Subcutaneous adipose tissue (tissue), 4 donors: ENCODE results near the gene GTF2F1. TPM values are rescaled to one million over a fixed set of nuclear protein-coding genes. Genes with fewer than 3 reads are reported as not detected.

Experiments used
- total RNA-seq, 4 donors: library from RNA; depleted of rRNA; stranded (reverse); fragments of >200 nt; gene quantifications; one replicate each; pipeline ENCODE4 v1.1.0, GENCODE V29; 2016
- TF ChIP-seq, protein P1 (sequence below): fragments of 450-650 bp; IDR thresholded peaks from one replicate; pipeline ENCODE4 v1.5.1; 2016; ENCODE audit warnings: low read depth, mild to moderate bottlenecking, control low read depth, antibody characterized with exemption, moderate library complexity

Gene GTF2F1, protein sequence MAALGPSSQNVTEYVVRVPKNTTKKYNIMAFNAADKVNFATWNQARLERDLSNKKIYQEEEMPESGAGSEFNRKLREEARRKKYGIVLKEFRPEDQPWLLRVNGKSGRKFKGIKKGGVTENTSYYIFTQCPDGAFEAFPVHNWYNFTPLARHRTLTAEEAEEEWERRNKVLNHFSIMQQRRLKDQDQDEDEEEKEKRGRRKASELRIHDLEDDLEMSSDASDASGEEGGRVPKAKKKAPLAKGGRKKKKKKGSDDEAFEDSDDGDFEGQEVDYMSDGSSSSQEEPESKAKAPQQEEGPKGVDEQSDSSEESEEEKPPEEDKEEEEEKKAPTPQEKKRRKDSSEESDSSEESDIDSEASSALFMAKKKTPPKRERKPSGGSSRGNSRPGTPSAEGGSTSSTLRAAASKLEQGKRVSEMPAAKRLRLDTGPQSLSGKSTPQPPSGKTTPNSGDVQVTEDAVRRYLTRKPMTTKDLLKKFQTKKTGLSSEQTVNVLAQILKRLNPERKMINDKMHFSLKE
- total RNA-seq: 10 to 100 TPM; 27.9 to 41.6 (median 33.8) TPM

DNA sequence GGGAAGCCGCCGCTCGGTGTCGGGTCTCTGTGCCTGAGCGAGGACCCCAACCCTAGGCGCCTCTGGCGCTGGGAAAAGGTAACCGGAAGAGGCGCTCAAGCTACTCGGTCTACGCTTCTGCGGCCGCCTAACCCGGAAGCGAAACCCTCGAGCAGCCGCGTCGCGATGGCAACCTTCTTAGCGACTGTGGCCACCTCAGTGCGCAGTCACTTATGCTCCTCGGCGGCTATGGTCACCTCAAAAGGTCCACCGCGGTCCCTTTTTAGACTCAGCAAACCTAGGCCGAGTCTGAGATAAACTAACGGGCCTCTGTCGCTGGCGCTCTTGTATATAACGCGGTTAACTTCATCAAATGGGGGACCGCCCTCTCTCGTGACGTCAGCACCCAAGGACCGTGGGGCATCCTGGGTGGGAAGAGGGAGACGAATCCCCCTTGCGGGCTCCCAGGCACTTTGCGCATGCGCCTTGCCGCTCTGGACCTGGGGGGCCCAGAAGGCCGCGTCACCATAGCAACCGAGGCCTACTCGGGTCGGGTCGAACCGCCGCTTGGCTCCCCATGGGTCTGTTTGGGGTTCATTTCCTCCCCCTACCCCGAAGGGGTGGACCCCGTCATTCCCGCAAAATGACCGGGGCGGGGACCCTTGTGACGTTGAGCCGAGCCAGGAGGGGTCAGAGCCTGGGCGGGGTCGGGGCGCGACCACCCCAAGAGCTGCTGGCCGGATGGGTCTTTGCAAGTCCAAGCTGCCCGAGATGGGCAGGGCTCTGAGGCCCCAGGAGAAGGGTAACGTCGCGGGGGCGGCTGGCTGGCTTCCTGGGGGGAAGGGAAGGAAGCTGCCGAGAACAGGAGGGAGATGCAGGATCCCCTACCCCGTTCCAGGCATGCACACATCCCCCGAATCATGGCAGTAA is at the start of gene GTF2F1:
Gene GTF2F1 (minus strand): TSS at position 91 of the 909 bp plus-strand sequence. CDS start 169 bp downstream, outside the sequence.
- TF ChIP-seq, protein P1, sequence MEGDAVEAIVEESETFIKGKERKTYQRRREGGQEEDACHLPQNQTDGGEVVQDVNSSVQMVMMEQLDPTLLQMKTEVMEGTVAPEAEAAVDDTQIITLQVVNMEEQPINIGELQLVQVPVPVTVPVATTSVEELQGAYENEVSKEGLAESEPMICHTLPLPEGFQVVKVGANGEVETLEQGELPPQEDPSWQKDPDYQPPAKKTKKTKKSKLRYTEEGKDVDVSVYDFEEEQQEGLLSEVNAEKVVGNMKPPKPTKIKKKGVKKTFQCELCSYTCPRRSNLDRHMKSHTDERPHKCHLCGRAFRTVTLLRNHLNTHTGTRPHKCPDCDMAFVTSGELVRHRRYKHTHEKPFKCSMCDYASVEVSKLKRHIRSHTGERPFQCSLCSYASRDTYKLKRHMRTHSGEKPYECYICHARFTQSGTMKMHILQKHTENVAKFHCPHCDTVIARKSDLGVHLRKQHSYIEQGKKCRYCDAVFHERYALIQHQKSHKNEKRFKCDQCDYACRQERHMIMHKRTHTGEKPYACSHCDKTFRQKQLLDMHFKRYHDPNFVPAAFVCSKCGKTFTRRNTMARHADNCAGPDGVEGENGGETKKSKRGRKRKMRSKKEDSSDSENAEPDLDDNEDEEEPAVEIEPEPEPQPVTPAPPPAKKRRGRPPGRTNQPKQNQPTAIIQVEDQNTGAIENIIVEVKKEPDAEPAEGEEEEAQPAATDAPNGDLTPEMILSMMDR: no peak

GRCh38 chr19:6442087-6442688 is 49.2 kb upstream of the GTF2F1 start:
- TF ChIP-seq, protein P1: no peak

DNA sequence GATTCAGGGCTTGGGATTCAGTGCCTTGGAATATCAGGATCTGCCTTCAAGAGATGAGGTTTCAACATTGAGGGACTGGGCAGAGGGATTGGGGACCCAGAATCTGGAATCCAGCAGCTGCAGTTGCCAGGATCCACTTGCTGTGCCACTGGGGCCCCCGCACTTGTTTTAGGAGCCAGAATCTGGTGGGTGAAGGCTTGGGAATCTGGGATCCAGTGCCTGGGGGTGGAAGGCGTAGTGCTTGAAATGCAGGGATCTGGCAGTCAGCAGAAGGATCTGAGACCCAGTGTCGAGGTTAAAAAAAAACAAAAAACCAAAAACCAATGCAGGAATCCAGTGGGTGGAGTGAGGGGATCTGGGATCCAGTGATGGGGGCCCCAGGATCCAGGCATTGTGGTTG is 47.9 kb upstream of the GTF2F1 start:
- TF ChIP-seq, protein P1: no peak

- TF ChIP-seq, protein P1: no peak
Measured at GRCh38 chr19:6439743-6440142, 46.8 kb upstream of the GTF2F1 start.

- TF ChIP-seq, protein P1: no peak
Measured at GRCh38 chr19:6433663-6434062, 40.7 kb upstream of the GTF2F1 start, which contains the start of gene SLC25A41. Gene SLC25A41, minus strand, starts transcription at chr19:6433763. Its CDS starts 70 bp downstream, at chr19:6433693.

- TF ChIP-seq, protein P1: no peak
Measured at GRCh38 chr19:6433165-6433564, 40.2 kb upstream of the GTF2F1 start.
